Left hindlimb (tissue), 1 donor: Measurements from ENCODE around the gene LAMA3.
"Not testable (repeated sequence)": the region's sequence is repeated elsewhere in the genome, so short reads cannot be mapped to it uniquely, and the experiment has no call there.

Experiments used
- DNase-seq: peaks from one replicate; pipeline ENCODE4 v3.0.0-alpha.2; 2018

The LAMA3 gene

DNA sequence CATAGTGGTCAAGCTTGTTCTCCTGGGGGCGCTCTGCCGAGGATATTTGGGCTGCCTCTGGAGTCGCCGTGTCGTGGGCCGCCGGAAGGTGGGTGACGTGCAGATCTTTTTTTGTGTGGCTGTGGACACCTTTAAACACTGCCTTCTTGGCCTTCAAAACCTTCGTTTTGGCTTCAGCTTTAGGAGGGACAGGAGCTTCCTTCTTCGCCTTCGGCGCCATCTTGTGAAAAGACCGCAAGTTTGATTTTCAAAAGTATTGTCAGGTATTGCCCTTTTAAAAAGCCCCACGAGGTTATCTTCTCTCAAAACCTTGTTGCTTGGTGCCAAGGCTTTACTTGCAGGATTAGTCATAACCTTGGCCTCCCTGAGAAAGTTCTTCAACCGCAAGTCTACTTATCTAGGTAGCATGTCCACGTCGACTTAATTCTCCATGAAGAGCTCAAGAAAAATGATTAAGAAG is 20.8 kb downstream of the LAMA3 start:
- no peak for DNase-seq

DNA sequence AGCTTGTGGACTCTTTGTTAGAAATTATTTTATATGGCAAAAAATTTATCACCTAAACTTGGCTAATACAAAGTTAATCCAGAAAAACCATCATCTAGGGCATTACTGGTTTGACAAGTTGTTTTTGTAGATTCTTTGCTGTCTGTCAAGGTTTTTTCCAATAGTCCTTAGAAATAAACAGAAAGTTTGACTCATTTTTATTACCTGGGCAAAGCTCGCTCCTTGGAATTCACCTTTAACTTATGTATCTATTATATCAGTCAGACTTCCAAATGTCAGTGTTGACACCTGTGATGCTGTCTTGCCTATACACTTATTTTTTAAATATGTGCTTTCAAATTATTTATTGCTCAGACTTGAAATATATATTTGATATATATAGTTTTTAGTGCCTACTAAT is 21.7 kb downstream of the LAMA3 start:
- DNase-seq, result no peak

DNA sequence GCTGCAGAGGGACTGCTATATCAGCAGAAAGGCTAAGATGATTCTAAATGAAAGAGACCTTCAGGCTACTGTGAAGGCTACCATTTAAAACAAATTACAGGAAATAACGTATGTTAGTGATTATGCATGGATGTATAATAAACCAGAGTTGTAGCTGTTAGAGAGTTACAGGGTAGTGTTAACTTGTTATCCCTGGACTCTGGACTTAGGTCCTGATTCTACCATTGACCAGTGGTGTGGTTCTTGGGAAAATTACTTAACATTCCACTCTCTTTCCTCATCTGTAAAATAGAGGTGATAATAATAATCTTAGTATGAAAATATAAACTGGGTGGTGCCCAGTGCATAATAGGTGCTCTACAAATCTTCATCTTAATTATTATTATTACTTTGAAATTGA is 22.2 kb downstream of the LAMA3 start:
- DNase-seq, result no peak

DNA sequence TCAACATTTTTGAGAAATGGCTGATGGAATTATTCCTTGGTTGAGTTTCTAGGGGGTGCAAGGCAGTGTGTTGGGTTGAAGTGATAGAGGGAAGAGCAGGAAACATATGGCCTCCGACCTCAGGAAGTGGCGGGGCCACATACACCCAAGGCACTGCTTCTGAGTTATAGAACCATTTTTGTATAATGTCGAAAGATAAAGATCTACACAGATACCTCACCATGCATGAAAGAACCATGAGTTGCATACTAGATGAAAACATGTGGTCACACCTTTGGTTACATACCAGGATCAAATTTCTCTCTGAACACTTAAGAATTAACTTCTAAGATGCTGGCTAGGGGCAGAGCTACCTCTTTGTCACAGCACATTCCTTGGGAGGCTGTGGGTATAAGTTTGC is 23.2 kb downstream of the LAMA3 start:
- DNase-seq, result no peak

DNA sequence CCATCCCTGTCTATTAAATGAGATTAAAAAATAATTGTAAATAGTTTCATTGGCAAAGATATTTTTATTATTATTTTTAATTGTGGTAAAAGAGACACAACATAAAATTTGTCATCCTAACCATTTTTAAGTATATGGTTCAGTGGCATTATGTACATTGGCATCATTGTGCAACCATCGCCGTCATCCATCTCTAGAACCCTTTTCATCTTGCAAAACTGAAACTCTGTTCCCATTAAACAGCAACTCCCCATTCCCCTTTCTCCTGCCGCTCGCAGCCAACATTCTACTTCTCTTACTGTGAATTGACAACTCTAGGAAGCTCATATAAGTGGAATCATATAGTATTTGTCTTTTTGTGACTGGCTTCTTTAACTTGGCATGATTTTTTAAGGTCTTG is 25.3 kb downstream of the LAMA3 start:
- no peak for DNase-seq

DNA sequence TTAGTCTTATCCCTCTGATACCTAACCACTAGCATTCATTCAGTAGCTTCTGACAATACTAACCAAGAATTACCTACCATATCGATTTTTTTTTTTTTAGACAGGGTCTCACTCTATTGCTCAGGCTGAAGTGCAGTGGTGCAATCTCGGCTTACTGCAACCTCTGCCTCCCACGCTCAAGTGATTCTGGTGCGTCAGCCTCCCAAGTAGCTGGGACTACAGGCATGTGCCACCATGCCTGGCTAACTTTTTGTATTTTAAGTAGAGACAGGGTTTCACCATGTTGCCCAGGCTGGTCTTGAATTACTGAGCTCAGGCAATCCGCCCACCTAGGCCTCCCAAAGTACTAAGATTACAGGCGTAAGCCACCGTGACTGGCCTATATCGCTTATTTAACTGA is 26.8 kb downstream of the LAMA3 start:
- DNase-seq, result not testable (repeated sequence)

DNA sequence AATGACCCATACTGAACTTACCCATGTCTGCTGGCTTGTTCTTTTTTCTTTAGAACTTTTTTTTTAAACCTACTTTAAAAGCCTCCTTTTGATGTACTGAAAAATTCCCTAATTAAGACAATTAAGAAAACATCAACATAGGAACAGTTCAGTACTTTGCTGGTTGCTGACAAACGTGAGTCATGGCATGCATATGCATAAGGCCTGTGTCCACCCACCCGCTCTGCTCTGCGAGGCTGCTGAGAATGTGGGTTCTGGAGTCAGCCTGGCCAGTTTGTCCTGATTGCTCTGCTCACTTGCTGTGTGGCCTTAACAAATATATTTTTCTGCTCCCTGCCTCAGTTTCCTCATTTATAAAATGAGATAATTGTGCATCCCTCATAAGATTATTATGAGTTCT is 27.3 kb downstream of the LAMA3 start:
- DNase-seq, result no peak

DNA sequence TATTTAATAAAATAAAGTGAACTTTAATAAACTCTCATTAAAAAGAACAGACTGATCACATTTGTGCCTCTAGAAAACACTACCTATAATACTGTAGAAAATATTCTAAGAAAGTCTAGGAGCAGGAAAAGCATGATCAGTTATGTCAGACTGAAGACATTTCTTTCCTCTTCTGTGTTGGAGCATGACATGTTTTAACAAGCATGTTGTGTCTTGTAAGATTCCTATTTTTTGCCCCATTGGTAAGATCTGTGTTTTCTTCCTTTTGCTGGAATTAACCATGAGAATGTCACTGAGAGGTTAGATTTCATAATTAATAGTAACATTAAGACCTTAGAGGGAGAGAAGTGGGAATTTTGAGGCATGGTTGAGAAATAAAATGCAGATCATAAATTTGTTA is 27.7 kb downstream of the LAMA3 start:
- DNase-seq, result no peak

DNA sequence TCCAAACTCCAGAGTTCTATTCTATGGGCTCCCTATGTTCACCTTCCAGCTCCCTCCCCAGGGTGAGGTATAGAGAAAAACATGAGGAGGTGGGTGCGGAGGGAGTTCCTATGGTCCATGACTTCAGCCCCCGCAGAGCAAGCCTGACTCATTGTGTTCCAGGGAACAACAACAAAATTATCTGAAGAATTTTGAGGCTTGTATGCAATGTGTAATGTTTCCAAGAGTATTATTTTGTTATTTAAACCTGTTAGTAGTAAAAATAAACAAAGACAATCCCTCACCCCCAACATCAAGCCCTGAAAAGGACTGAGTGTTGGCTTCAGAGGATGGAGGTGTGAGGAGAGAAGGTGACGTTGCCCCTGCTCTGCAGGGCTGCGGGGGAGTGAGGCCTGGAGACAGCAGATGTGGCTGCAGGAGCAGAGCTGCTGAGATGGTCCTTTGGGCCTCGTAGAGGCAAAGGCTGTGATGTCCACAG is 29.0 kb downstream of the LAMA3 start:
- DNase-seq, result no peak

DNA sequence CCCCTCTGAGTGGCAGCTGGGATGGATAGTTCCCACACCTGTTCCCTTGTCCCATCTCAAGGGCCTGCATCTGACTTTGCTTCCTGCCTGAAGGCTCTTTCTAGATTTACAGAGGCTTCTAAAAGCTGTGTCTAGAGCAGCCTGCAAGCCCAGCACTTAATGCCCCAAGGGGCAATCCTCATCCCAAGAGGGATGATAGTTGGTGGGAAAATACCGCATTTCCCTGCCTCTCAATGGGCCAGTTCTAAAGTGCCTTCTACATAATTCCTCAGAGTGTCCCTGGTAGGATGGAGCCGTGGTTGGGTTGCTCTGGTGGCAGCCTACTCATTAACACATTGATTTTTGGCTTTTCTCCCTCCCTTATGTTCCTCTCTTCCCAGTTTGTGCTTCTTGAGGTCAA is 29.5 kb downstream of the LAMA3 start:
- no peak for DNase-seq

DNA sequence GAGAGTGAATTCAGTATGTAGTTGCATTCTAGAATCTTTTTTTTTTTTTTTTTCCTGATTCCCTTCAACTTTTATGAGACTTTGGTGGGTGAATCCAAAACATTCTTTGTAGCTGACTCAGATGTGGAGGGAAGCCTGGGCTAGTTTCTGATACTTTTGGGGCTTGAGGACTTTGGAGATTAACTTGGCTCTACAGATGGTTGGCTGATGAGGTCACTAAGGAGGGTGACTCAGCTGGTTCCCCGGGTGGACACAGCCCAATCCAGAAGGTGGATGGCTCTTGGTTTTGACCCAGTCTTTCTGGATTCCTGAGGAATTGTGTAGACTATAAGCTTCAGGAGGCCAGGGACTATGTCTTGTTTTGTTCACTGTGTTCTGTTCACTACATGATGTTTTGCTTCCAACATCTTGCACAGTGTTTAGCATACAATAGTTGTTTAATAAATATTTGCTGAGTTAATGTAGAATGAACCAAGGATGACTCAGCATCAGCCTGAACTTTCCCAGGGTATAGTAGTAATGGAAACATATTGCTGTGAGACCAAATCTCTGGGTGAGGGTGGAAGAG is 30.5 kb downstream of the LAMA3 start:
- DNase-seq, result no peak

DNA sequence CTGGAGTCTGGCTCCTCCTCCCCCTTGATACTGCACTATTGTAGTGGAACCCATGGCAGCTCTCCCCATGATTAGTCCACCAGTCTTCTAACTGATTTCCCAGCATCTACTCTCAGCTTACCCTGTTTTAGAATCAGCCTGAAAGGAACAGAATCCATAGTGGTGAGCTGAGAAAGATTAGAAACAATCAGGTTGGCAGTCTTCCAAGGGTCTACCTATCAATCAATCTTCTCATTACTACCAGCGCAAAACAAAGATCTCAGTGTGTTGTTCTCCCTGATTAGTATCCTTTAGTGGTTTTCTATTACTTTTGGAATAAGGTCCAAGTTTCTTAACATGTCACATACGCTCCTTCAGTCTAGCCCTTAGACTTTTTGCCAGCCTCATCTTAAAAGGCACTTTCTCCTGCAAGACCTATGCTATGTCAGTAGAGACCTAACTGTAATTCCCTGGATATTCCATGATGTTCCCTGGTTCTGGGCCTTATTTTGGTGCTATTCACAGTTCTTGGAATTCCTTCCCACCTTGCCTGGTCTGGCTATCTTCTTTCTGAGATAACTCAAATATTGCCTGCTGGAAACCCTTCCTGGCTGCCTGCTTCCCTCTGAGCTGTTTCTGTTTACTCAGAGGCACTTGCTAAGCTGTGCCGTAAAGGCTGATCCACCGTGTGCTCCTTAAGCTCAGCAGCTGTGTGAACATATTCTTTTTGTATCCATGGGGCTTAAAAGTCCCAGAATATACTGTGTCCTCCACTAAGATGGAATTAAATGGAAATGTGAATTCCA is 32.6 kb downstream of the LAMA3 start:
- no peak for DNase-seq

DNA sequence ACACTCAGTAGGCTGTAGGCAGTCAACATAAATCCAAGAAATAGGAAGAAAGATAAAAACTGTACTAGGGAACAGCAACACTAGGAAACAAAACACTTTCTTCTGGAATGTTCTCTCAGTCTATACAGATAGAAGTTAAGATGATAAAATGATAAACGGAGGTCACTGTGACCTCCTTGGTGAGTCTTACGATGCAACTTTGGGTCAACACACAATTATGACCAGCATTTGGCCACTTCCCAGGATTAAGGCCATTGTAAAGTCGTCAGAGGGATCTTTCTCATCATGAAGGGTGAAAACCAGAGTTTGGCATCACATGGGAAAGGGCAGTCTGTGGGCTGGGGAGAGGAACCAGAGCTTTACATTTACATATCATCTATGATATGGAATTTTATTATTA is 33.4 kb downstream of the LAMA3 start:
- DNase-seq, result no peak

DNA sequence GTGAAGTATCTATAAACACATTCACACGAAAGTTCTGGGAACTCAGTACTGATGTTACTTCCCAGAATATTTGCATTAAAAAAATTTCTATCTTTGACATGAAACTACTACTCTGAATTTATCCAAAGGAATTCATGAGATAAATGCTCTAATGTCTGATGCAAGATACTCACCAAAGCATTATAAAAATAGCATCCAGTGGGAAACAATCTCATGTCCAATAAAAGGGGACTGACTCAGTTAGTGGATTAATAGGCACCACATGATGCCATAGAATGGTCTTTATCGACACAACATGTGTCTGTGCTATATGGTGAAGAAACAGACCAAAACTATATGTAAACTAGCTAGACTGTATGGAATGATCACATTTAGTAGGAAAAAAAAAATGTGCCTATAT is 33.9 kb downstream of the LAMA3 start:
- DNase-seq, result no peak

DNA sequence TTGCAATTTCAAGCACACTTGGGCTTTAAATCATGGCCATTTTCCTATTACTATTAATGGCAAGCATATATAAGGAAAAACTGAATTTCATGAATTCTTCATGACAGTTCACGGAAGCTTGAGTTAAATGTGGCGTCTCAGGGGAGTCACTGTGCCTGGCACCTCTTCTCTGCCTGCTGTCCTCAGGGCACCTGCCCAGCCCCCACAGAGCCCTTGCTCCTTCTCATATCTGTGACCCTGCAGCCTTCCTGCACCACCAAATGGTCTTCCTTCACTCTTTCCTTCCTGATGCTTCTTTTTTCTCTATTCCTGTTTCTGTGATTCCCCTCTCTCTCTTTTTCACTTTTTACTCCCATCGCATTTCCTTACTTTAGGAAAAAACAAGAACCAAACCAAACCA is 35.4 kb downstream of the LAMA3 start:
- DNase-seq, result no peak

DNA sequence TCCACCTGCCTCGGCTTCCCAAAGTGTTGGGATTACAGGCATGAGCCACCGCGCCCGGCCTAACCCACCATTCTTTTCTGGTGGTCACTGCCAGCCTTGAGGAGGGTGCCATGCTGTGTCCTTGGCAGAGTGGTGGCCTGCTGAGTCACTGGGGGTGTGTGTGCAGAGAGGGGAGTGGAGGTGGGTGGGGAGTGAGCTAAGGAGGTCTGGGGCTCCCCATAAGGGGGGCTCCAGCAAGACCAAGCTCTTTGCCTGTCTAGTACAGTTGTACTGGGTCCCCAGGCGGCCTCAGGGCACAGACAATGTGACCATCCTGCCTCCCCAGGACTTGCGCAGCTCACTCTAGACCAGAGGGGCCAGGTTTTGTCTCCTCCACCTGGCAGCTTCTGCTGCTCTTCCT is 36.1 kb downstream of the LAMA3 start:
- DNase-seq, result no peak

DNA sequence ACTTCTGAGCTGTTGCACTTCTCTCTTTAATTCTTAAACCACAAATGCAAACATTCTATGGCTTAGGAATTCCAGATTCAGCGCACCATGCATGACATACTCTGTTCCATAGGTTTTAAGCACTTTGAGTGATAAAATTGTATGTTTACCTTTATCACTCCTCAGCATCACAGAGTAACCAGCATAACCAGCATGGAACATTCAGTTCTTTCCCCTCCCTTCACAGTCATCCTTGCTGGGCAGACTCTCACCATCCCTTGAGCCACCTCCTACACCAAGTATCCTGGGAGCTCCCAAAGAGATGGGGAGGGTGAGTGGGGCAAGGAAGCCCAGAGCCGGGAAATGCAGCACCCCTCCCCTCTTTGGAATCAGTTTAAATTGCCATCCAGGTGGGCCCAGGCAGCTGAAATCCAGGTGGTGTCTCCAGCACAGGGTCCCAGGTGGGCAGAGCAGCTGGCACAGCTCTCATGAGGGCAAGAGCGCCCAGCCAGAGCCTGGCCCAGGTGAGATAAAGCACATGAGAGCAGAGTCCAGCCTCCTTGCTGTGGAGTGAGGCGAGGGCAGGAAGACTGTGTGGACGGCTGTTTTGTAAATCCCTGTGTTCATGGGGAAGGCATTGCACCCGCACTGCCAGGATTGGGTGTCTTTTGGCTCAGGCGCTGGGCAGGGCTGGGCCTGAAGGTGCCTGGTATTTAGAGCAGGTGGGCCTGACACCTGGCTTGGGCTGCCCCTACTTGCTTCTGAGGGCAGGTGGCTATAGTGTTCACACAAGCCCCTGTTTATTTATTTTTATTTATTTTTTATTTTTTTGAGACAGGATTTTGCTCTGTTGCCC is 36.8 kb downstream of the LAMA3 start:
- DNase-seq, result no peak

DNA sequence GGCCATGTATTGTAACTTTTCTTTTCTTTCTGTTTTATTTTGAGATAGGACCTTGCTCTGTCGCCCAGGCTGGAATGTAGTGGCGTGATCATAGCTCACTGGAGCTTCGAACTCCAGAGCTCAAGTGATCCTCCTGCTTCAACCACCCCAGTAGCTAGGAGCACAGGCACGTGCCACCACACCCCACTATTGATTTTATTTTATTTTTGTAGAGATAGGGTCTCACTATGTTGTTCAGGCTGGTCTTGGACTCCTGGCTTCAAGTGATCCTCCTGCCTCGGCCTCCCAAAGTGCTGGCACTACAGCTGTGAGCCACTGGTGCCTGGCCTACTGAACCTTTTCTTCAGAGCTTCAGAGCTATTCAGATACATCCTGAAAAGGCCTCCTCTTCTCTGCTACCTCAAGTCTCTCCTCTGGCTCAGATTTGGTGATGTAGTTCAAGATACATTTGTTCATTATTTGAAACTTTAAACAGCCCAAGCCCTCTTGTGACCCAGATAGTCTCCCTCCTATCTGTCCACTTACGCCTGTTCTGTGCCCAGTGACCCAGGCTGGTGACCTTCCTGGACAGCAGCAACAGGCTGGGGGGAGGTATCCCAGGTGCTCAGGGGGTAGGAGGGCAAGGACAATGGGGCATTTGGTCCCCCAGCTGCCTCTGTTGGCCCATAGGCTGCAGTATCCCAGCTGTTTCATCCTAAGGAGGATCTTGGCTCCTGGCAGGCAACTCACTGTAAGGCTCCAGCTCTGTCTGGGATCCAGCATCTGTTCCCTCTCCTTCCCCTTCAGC is 38.6 kb downstream of the LAMA3 start:
- DNase-seq, result no peak

DNA sequence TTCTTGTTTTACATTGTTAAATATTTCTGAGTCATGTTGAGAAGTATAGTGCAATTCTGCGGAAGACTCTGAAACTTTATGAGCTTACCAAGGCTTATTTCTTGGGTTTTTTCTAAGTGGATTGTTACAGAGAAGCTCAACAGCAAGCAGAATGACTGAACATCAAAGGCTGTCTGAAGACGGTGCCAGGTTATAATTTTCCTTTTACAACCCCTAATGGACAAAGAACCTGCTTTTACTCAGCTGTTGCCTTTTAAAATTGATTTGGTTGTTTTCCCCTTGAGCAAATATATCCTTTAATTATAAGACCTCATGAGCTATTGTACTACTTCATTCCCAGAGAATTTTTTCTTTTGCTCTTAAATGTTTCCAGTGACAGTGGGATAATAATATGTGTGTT is 41.6 kb downstream of the LAMA3 start:
- DNase-seq, result no peak

DNA sequence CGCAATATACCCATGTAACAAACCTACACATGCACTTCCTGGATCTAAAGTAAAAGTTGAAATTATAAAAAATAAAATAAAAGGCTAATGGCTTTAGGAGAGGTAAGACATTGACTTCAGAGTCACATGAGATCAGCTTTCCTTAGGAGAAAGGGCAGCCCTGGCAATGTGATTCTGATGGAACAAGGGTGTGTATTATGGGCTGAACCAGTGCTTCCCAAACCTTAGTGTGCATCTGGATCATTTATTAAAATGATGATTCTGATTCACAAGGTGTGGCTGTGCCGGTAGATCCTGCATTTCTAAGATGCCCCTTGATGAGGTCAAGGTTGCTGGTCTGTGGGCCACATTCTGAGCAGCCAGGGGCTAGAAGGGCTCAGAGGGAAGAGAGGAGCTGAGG is 42.6 kb downstream of the LAMA3 start:
- DNase-seq, result no peak

DNA sequence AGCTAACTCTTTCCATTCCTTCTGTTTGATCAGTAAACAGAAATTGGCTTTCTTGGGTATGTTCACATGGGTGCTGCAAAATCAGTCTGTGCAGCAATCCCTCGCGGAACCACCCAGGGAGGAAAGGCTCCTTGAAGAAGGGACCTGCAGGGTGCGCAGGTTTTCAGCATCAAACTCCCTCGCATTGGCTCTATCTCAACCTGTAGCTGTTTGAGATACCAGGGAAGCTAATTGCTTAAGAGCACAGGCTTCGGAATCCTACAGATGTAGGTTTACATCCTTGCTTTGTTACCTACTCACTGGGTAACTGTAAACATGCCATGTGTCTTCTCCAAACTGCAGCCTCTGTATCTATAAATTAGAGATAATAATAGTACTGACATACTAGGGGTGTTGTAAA is 43.2 kb downstream of the LAMA3 start:
- DNase-seq, result no peak

DNA sequence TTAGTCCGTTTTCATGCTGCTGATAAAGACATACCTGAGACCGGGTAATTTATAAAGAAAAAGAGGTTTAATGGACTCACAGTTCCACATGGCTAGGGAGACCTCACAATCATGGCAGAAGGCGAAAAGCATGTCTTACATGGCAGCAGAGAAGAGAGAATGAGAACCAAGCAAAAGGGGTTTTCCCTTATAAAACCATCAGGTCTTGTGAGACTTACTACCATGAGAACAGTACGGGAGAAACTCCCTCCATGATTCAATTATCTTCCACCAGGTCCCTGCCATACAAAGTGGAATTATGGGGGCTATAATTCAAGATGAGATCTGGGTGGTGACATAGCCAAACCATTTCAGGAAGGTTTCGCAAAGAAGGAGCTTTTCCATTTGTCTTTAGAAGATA is 44.0 kb downstream of the LAMA3 start:
- not testable (repeated sequence) for DNase-seq

DNA sequence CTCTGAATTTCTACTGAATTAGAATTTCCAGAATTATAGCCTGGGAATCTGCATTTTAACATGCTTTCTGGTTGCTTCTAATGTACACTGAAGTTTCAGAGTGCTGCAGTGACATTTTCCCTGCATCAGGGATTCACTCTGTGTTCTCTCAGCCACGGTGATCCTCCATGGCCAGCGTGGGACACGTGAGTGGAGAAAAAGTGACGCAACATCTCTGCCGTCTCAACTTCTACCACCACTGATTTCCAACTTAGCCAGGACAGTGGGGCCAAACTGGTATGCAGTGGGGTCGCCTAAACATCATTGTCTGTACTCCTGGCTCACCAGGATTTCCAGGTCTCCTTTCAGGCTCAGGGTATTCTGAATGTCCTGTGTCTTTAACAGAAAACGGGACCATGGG is 44.6 kb downstream of the LAMA3 start:
- DNase-seq, result no peak
